ENCODE data around the gene CCDC78.
A peak's percentile ranks its signal among the peaks of the same experiment; 100 is the strongest.

Gene CCDC78

DNA sequence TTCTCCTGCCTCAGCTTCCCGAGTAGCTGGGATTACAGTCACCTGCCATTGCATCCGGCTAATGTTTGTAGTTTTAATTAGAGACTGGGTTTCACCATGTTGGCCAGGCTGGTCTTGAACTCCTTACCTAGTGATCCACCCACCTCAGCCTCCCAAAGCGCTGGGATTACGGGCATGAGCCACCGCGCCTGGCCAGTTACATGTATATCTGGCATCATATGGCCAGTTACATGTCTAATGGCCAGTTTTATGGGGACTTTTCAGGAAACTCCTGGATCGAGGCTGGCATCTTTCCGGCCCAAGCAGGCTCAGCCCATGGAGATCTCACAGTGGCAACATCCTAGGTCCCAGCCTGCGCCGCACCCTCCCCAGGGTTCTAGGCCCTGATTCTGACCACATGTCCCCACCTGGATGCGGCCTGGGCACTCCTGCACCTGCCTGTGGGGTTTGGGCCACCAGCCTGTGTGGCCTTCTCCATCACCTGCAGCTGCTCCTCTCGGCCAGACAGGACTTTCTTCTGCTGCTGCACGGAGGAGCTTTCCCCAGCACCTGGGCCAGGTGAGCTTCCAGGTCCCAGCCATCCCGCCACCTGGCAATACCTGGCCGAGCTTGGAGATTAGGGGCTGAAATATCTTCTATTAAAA is 15.9 kb upstream of the CCDC78 start:
- no peak overlapping the region for H3K4me3 ChIP-seq (ENCODE audit: low read depth, low read length)
- no peak for DNase-seq
- H3K27me3 ChIP-seq = no peaks in the 10 kb centered on the region
- TF ChIP-seq, protein P1, sequence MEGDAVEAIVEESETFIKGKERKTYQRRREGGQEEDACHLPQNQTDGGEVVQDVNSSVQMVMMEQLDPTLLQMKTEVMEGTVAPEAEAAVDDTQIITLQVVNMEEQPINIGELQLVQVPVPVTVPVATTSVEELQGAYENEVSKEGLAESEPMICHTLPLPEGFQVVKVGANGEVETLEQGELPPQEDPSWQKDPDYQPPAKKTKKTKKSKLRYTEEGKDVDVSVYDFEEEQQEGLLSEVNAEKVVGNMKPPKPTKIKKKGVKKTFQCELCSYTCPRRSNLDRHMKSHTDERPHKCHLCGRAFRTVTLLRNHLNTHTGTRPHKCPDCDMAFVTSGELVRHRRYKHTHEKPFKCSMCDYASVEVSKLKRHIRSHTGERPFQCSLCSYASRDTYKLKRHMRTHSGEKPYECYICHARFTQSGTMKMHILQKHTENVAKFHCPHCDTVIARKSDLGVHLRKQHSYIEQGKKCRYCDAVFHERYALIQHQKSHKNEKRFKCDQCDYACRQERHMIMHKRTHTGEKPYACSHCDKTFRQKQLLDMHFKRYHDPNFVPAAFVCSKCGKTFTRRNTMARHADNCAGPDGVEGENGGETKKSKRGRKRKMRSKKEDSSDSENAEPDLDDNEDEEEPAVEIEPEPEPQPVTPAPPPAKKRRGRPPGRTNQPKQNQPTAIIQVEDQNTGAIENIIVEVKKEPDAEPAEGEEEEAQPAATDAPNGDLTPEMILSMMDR (IDR thresholded peaks at IDR 0.05; ENCODE audit: low read depth, low read length) = no peak
- peaks cover 18% of the 10 kb centered on the region for H3K36me3 ChIP-seq
- H3K9me3 ChIP-seq = no peaks in the 10 kb centered on the region
- H3K4me1 ChIP-seq = no peaks in the 10 kb centered on the region; the same call in 1 of the 2 replicates

DNA sequence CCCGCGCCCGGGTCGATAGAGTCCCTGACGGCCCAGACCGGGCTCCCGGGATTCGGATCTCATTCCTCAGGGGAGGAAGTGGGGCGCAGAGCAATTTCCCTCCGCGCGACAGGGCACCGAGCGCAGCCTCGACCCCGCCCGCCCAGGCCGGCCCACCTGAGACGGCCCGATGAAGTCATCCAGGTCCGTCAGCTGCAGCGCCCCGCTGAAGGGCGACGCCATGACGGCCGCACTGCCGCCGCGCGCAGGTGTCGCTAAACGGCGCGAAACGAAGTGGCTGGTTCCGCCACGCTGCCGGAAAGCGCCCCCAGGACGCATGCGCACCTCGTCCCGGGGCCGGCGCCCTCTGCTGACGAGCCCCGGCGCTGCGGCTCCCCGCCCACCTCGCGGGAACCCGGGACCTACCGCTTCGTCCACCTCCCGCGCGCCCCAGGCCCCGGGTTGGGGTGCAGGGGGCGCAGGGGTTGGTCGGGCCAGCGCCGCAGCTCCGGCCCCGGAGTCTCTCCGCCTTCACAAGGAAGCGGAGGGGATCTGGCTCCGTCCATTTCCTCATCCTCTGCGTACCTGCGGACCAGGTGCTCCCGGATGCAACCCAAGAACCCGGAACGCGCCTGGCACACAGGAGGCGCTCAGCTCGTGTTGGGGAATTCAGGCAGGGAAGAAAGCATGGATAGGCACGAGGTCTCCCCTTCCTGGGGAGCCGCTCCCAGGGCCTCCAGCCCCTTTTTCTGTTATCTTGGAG is 14.7 kb upstream of the CCDC78 start, which contains the start of gene CIAO3:
Gene CIAO3 (minus strand): TSS at position 234 of the 742 bp plus-strand sequence. CDS start 12 bp downstream, at position 222.
- peak within 1 kb of the TSS; percentile 78 for H3K4me3 ChIP-seq (ENCODE audit: low read depth, low read length)
- TF ChIP-seq, protein P1 (IDR thresholded peaks at IDR 0.05; ENCODE audit: low read depth, low read length) = peak; percentile 69
- no peaks in the 10 kb centered on the region for H3K9me3 ChIP-seq
- H3K36me3 ChIP-seq = peaks cover 30% of the 10 kb centered on the region
- no peaks in the 10 kb centered on the region for H3K27me3 ChIP-seq
- H3K4me1 ChIP-seq = no peaks in the 10 kb centered on the region; the same call in 1 of the 2 replicates
- DNase-seq = peak; percentile 93

DNA sequence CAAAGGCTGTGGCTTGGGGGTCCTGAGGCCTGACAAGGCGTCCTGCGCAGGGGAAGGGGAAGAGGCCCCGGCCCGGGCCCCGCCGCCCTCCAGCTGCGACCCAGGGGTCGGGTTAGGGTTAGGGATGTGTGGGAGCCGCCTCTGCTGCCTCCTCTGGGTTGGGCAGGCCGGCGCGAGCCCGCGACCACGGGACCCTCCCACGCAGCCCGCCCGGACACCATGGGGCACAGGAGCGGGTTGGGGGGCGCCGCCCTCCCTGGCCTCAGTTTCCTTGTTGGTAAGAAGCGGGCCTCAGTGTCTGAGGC is 14.2 kb upstream of the CCDC78 start:
- TF ChIP-seq, protein P1 (IDR thresholded peaks at IDR 0.05; ENCODE audit: low read depth, low read length) = no peak
- Histone ChIP-seq H3K4me1 (no peaks in the 10 kb centered on the region; the same call in 1 of the 2 replicates), H3K4me3 (ENCODE audit: low read depth, low read length) (peak overlapping the region; percentile 78), H3K27me3 (no peaks in the 10 kb centered on the region), H3K36me3 (peaks cover 31% of the 10 kb centered on the region), H3K9me3 (no peaks in the 10 kb centered on the region)
- DNase-seq = peak; percentile 20

DNA sequence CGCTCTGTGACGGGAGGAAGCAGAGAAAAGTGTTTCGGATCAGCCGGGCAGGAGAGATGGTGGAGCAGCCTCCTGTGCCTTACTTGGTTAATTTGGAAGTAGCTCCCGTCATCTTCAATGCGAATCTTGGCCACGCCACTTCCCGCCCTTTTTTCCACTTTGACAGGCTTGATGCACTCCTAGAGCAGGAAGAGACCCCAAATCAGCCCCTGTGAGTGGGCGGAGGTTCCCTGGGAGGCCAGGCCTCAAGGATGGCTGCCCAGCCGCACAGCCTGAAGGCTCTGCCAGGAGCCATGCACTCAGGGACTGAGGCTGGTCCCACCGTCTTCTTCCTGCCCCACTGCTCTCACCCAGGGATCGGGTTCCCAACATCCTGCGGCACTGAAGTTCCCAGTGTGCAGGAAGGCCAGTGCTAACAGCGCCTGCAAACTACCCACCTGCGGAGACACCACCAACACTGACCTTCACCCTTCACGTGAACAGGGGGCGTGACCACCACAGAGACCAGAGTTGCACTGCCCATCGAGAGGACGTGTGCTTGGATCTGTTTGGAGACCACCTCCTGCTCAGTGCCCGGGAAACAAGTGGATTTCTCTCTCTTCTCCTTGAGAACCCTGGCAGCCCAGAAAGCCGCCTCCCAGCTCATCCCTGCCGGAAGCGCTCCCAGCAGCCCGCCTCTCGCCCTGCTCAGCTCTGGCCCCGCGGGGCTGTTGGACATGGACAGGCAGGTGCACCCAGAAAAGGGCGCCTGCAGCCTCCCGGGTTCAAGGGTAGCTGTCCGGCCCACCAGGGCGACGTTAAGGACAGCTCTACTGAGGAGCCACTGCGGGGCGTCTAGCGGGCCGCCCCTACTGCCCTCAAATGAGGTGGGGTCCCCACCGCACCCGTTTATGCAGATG is 13.6 kb upstream of the CCDC78 start:
- no peaks in the 10 kb centered on the region; the same call in 1 of the 2 replicates for H3K4me1 ChIP-seq
- H3K9me3 ChIP-seq = no peaks in the 10 kb centered on the region
- H3K36me3 ChIP-seq = peaks cover 31% of the 10 kb centered on the region
- DNase-seq = peak; percentile 23
- peak overlapping the region; percentile 78 for H3K4me3 ChIP-seq (ENCODE audit: low read depth, low read length)
- TF ChIP-seq, protein P1 (IDR thresholded peaks at IDR 0.05; ENCODE audit: low read depth, low read length) = no peak
- H3K27me3 ChIP-seq = no peaks in the 10 kb centered on the region

DNA sequence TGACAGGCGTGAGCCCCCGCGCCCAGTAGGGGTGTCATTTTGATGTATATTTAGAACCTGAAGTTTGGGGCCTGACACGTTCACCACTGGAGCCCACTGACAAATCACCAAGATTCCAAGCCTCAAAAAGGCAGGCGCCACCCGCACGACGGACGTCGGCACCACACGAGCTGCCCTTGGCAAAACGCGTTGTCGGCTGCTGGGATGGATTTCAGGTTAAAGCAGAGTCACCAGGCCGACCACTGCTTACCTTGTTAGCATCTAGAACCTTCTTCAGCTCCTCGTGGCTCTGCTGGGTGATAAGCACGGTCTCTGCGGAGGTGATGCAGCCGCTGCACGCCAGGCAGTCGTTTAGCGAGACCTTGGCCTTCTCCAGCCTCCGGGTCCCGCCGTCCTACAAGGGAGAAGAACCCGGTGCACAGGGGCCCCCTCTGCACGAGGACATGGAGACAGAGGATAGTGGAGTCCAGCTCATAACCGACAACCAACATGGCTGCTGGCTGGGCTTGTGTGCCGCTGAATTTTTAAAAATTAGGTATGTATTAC is 10.8 kb upstream of the CCDC78 start:
- Histone ChIP-seq H3K36me3 (peaks cover 50% of the 10 kb centered on the region), H3K27me3 (no peaks in the 10 kb centered on the region), H3K4me1 (no peaks in the 10 kb centered on the region; the same call in 1 of the 2 replicates), H3K9me3 (no peaks in the 10 kb centered on the region), H3K4me3 (ENCODE audit: low read depth, low read length) (no peak overlapping the region)
- DNase-seq = no peak
- TF ChIP-seq, protein P1 (IDR thresholded peaks at IDR 0.05; ENCODE audit: low read depth, low read length) = no peak
